Medulla oblongata (tissue), 1 donor: ENCODE results near the gene ACRV1.
"Not testable (repeated sequence)": the region's sequence is repeated elsewhere in the genome, so short reads cannot be mapped to it uniquely, and the experiment has no call there.

Experiments used
- DNase-seq: peaks from one replicate; pipeline ENCODE4 v3.0.0-alpha.2; 2015; ENCODE audit errors: extremely low spot score

Gene ACRV1, protein sequence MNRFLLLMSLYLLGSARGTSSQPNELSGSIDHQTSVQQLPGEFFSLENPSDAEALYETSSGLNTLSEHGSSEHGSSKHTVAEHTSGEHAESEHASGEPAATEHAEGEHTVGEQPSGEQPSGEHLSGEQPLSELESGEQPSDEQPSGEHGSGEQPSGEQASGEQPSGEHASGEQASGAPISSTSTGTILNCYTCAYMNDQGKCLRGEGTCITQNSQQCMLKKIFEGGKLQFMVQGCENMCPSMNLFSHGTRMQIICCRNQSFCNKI

GRCh38 chr11:125680747-125681146 lies at the start of gene ACRV1:
TSS of gene ACRV1 (minus strand) at chr11:125680847. CDS start at chr11:125680780, 67 bp downstream.
- DNase-seq, result no peak

DNA sequence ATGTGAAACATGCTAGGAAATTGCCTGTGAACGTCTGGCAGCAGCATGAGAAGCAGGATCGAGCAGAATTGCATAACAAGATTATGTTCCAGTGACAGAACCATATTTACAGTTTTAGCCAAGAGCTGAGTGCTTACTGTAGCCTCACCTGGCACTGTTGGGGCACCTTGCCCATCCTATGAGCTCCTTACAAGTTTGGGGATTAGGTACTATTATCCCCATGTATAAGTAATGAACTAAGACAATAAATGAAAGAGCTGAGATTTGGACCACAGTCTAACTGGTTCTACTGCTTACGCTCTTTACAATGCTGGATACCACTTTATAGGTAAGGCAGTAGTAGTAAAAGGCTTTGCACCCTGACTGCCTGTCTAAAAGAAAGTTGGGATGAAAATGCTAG lies 48.3 kb upstream of the ACRV1 start:
- DNase-seq, result no peak

DNA sequence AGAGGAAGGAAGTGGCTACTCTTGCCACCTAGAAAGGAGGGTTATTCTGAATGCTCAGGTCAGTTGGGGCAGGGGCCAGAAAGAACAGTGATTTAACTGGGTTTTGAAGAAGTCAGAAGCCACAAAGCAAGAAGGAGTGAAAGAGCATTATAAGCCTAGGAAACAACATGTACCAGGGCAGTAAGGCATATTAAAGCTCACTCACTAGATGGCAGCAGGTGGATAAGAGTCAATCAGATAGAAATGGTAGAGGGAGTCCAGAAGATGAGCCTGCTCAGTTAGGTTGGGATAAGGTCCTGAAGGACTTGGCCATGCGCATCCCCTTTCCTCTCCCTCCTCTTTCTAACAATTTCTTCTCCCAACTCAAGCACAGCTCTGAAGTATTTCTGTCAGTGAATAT lies 43.5 kb upstream of the ACRV1 start:
- peak; percentile 17 for DNase-seq

DNA sequence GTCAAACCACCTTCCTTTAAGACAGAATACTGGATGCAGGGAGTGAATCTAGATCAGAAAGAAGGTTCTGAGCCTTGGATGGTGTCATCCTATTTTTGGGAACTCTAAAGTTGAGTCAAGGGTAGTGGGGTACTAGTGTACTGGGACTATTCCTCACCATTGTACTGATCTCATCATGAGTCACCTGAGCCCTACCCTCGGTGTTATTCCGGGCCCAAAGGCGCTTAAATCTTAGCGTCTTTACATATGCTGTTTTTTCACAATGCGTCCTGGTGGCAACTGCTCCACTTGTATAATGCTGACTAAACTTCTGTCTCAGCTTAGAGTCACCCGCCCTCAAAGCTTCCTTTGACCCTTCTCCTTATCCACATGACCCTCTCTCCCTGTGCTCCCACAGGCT lies 40.1 kb upstream of the ACRV1 start:
- no peak for DNase-seq

DNA sequence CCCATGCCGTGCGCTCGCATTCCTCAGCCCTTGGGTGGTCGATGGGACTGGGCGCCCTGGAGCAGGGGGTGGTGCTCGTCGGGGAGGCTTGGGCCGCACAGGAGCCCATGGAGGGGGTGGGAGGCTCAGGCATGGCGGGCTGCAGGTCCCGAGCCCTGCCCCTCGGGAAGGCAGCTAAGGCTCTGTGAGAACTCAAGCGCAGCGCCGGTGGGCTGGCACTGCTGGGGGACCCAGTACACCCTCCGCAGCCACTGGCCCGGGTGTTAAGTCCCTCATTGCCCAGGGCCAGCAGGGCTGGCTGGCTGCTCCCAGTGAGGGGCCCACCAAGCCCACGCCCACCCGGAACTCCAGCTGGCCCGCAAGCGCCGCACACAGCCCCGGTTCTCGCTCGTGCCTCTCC lies 24.0 kb upstream of the ACRV1 start:
- DNase-seq, result not testable (repeated sequence)

GRCh38 chr11:125701858-125702621 lies 21.4 kb upstream of the ACRV1 start:
- no peak for DNase-seq

- no peak for DNase-seq
These were observed 20.5 kb upstream of the ACRV1 start for GRCh38 chr11:125701018-125701610.

GRCh38 chr11:125694951-125695350 lies 14.3 kb upstream of the ACRV1 start:
- no peak for DNase-seq

DNA sequence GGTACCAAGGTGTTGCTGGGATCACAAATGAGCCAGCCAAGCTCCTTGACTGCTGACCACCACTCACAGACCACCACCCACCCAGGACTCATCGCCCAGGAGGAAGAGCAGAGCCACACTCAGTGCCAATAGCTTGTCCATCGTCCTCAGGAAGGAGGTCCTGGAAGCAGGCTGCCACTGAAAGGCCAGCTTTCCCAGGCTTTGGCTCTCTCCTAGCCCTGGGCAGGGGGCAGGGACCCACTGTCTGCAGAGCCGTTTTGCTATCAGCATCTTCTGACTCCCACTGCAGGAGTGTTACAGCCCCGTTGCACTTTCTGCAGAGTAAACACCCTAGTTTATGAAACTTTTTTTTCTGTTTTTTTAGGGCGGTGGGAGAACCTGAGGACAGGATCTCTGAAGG lies 12.2 kb upstream of the ACRV1 start:
- DNase-seq, result no peak

GRCh38 chr11:125690006-125690405 lies 9.4 kb upstream of the ACRV1 start:
- DNase-seq, result no peak

- no peak for DNase-seq
These were observed 8.7 kb upstream of the ACRV1 start for GRCh38 chr11:125689274-125689859.

DNA sequence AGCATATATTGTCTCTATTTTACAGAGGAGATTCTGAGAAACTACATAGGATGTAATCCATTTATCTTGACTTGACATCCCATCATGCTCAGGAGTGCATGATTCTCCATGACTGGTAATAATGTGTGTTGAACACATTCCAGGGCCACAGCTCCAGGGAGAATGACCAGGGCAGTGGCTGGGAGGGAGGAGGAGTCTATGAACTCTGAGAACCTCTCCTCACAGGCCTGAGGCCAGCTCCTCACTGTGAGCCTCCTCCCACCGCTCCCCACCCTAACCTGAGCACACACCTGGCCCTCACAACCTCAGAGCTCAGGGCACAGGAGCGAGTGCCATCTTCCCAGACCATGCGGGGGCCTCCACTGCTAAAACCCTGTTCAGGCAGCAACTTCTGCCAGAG lies 8.0 kb upstream of the ACRV1 start:
- no peak for DNase-seq

DNA sequence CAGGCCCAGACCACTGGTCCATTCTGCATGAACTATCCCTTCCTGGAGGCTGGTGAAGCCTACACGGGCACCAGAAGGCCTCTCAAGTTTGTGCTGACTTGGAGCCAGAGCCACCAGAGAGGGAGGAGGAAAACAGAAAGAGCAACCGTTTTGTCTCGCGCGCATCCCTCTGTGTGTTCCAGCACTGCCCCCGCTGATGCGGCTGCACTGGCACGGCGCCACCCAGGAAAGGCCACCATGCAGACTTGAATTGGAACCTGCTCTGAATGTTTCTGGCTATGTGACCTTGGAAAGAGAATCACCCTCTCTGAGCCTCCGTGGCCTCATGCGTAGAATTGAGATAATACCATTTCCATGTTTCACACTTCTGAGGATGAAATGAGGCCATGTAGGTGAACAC lies 7.4 kb upstream of the ACRV1 start:
- no peak for DNase-seq

- DNase-seq, result no peak
These were observed 4.6 kb upstream of the ACRV1 start for GRCh38 chr11:125685228-125685627.

DNA sequence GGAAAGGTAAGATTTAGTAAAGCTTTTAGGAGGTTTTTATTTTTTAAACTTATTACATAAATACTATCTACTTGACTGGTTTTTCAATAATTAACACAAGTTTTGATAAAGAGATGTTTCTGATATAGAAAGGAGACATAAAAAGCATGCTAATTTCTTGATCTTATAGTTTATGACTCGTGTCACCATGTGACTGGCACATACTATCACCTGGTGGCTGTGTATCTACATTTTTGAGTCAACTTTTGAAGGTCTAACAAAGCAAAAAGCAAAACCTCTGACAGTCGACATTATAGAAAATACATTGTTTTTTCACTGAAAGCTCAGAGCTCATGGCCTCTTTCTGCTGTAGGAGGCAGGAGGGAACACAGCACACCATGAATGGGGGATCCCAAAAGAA lies 810 bp downstream of the ACRV1 start:
- DNase-seq, result no peak

- no peak for DNase-seq
These were observed 1.2 kb downstream of the ACRV1 start for GRCh38 chr11:125679397-125679796.

DNA sequence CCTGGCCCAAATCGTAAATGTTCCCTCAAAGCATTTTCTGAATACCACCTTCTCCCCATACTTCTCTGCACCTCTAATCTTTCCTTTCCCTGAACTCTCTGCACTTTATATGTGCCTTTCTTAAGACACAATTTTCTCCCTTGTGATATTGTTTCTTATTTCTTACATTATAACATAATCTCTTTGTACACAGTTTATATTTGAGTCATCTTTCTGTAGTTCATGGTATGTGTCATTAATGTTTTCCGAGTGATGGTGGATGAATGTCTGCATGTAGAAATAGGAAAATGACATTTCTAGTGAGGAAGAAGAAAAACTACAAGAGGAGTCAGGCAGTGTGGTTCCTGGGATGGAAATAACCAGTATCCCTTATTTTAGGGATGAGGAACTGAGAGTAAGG lies 5.5 kb downstream of the ACRV1 start:
- no peak for DNase-seq

- DNase-seq, result no peak
These were observed 6.4 kb downstream of the ACRV1 start for GRCh38 chr11:125674210-125674609.

GRCh38 chr11:125671561-125671960 lies 9.1 kb downstream of the ACRV1 start:
- no peak for DNase-seq

GRCh38 chr11:125670172-125670571 lies 10.5 kb downstream of the ACRV1 start:
- DNase-seq, result no peak

DNA sequence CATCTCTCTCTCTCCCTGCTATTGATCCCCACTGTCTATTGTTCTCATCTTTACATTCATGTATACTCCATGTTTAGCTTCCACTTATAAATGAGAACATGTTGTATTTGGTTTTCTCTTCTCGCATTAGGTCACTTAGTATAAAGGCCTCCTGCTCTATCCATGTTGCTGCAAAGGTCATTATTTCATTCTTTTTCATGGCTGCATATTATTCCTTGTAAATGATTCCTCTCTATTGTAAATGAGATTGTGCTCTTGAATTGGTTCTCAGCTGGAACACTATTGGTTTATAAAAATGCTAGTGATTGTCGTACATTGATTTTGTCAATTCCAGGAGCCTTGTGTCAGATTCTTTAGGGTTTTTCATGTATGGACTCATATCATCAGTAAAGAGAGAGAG lies 13.5 kb downstream of the ACRV1 start:
- no peak for DNase-seq

GRCh38 chr11:125663910-125664309 lies 16.7 kb downstream of the ACRV1 start:
- DNase-seq, result no peak

- DNase-seq, result no peak
These were observed 18.0 kb downstream of the ACRV1 start for GRCh38 chr11:125662689-125663088.
